Renal cortical epithelial cell (primary cell): ENCODE measurements around the gene GCNT4. TPM values are rescaled to one million over a fixed set of nuclear protein-coding genes. Genes with fewer than 3 reads are reported as not detected.
"Not testable (repeated sequence)": the region's sequence is repeated elsewhere in the genome, so short reads cannot be mapped to it uniquely, and the experiment has no call there.

Experiments
- DNase-seq: peaks from one replicate; pipeline ENCODE4 v3.0.0-alpha.2; 2011; ENCODE audit warnings: low read depth
- total RNA-seq: library from RNA; depleted of rRNA; stranded (reverse); fragments of >200 nt; gene quantifications from 2 replicates; pipeline ENCODE4 v1.2.3, GENCODE V29; 2014

The GCNT4 gene, protein sequence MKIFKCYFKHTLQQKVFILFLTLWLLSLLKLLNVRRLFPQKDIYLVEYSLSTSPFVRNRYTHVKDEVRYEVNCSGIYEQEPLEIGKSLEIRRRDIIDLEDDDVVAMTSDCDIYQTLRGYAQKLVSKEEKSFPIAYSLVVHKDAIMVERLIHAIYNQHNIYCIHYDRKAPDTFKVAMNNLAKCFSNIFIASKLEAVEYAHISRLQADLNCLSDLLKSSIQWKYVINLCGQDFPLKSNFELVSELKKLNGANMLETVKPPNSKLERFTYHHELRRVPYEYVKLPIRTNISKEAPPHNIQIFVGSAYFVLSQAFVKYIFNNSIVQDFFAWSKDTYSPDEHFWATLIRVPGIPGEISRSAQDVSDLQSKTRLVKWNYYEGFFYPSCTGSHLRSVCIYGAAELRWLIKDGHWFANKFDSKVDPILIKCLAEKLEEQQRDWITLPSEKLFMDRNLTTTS
- 5.5 and 11.6 TPM in 2 replicates for total RNA-seq

GRCh38 chr5:75052192-75053053 is at the start of gene GCNT4:
TSS of gene GCNT4 (minus strand) at chr5:75052558. CDS start at chr5:75030037, 22,521 bp downstream.
- no peak for DNase-seq

DNA sequence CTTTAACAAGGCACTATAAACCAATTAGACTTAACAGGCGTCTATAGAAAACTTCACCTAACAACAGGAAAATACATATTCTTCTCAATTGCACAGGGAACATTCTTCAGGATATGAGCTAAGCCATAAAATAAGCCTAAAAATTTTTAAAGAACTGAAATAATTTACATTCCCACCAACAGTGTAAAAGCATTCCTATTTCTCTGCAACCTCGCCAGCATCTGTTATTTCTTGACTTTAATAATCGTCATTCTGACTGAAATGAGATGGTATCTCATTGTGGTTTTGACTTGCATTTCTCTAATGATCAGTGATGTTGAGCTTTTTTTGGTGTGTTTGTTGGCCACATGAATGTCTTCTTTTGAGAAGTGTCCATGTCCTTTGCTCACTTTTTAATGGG is 43.6 kb upstream of the GCNT4 start:
- DNase-seq = not testable (repeated sequence)

- DNase-seq = peak; percentile 59
Measured at GRCh38 chr5:75091597-75091996, 39.2 kb upstream of the GCNT4 start.

GRCh38 chr5:75089662-75090061 is 37.3 kb upstream of the GCNT4 start:
- DNase-seq = no peak

DNA sequence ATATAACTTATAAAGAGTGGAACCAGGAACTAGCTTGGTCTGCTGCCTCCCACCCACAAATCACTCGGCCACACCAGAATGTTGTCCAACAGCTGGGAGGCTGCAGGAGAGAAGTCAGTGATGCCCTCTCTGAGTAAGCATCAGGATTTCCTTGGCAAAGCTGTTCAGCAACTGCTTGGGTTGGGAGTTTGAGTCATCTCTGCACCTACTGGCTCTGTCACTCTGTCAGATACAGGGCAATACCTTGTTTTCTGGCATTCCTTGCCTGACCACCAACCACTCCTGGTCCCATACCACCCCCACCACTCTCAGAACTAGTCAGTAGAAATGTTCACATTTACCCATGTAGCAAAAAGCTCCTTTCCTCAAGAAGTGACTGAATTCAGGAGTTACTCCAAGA is 36.8 kb upstream of the GCNT4 start:
- peak; percentile 78 for DNase-seq

GRCh38 chr5:75088648-75089047 is 36.3 kb upstream of the GCNT4 start:
- DNase-seq = no peak

DNA sequence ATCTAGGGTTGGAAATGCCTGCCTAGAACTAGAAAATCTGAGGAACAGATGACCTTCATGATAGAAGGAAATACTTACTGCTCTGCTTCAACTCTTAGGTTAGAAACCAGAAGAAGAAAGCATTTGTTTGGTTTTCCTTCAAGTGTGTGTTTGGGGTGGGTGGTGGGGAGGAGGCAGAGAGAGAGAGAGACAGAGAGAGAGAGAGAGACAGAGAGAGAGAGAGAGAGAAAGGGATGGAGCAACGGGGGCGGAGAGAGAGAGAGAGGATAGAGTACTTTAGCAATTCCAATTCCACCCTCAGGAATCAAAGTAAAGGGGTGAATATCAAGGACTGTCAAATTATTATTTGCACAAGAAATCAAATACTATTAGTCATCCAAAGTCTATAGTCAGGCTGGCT is 29.2 kb upstream of the GCNT4 start:
- no peak for DNase-seq

- DNase-seq = not testable (repeated sequence)
Measured at GRCh38 chr5:75079346-75079745, 27.0 kb upstream of the GCNT4 start.

DNA sequence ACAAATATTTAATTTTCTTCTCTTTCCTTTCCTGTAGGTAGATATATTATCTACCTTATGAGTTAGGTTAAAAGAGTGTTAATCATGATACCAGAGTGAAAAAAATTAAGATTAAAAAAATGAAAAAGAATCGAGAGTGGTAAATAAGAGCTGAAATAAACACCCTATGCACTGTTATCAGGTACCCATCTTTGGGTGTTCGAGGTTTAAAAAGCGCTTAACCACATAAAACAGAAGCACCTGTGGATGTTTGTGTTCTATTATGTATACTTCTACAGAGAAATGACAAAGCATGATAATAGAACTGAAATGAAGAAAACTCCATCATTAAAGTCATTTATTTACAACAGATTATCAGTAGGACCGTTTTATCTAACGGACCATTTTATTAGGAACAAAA is 25.7 kb upstream of the GCNT4 start:
- DNase-seq = no peak

- DNase-seq = no peak
Measured at GRCh38 chr5:75072061-75072460, 19.7 kb upstream of the GCNT4 start.

DNA sequence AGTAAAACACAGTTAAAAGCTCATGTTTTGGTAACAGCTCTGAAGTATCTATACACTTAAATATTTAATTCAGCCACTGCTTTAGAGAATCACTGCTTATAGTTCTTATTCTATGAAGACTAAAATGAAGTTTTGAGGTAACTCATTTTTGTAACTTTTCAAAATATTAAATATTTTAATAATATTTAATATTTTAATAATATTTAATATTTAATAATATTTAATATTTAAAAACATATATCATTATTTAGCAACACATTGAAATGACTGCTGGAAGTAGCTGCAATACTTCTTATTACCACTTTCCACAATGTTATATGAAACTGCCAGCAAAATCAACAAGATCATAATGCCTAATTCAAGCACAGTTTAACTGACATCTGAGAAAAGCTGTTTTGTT is 18.7 kb upstream of the GCNT4 start:
- DNase-seq = no peak

DNA sequence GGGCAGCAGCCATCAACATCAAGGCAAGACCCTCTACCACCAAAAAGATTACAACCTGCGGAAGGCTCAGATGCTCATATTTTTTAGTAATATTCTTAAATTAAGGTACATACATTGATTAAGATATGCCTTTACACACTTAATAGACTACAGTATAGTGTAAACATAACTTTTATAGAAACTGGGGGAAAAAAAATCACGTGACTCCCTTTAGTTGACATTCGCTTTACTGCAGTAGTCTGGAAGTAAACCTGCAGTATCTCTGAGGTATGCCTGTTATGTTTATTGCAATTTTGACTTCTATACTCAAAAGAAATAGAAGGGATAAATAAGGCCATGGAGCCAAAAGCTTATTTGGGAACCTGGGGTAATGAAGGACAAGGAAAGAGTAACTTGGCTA is 15.1 kb upstream of the GCNT4 start:
- no peak for DNase-seq

DNA sequence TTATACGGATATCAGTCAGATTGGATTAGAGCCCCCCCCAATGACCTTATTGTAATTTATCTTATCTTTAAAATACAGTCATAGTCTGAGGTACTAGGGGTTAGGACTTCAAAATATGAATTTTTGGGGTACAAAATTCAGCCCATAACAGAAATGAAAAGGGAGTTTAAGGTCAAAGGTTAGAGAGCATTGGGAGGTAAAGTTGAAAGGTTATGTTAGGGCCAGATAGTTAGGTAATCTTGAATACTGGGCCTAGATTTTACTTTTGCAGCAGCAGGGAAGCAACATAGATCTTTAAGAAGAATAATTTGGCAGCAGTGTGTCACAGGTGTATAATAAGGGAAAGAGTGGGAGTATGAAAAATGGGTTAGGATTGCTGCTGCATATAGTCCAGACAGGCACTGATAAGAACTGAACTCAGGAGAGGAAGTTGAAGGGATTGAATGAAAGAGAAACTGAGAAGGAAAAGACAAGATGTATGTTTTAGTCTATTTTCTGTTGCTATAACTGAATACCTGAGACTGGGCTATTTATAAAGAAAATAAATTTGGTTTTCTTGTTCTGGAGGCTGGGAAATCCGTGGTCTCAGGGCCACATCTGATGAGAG is 10.7 kb upstream of the GCNT4 start:
- DNase-seq = no peak

DNA sequence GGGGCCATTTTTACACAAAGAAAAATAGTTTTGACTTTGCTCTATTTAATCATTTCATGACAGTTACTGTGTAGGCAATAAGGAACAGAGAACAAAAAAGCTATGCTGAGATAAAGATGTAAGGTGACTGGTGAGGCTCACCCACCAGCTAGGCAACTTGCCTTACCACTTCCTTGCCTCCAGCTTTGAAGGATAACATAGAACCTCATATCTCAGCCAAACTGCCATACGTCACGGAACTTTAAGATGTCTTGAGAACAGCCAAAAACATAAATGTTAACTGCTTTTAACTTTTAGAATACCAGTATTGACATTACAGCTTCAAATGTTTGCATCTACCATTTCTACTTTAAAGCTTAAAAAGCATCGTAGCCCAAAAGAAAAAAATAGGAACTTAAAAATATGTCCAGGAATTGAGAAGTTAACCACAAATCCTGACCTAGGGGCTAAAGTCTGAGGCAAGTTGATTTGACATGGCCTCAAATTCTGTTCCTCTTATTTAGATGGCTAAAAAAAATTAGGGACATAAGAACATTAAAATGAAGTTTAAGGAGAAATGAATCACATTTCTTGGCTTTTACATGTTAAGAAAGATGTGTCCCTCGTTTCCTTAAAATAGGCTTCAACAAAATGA is 7.7 kb upstream of the GCNT4 start:
- no peak for DNase-seq

GRCh38 chr5:75058986-75059535 is 6.7 kb upstream of the GCNT4 start:
- peak; percentile 29 for DNase-seq

GRCh38 chr5:75057561-75057960 is 5.2 kb upstream of the GCNT4 start:
- no peak for DNase-seq

DNA sequence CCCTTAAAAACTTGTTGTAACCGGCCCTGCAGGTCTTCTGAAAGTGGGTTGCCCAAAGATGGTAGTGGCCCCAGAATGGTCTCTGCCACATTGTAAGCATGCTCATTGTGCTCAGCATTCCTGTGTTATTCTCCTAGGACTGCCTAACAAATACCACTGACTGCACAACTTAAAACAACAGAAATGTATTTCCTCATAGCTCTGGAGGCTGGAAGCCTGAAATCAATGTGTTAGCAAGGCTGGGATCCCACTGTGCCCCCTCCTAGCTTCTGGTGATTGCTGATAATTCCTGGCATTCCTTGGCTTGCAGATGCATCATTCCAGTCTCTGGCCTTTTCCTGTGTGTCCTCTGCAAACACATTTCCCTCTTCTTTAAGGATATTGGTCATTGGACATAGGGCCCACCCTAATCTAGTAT is 3.4 kb upstream of the GCNT4 start:
- peak; percentile 28 for DNase-seq

DNA sequence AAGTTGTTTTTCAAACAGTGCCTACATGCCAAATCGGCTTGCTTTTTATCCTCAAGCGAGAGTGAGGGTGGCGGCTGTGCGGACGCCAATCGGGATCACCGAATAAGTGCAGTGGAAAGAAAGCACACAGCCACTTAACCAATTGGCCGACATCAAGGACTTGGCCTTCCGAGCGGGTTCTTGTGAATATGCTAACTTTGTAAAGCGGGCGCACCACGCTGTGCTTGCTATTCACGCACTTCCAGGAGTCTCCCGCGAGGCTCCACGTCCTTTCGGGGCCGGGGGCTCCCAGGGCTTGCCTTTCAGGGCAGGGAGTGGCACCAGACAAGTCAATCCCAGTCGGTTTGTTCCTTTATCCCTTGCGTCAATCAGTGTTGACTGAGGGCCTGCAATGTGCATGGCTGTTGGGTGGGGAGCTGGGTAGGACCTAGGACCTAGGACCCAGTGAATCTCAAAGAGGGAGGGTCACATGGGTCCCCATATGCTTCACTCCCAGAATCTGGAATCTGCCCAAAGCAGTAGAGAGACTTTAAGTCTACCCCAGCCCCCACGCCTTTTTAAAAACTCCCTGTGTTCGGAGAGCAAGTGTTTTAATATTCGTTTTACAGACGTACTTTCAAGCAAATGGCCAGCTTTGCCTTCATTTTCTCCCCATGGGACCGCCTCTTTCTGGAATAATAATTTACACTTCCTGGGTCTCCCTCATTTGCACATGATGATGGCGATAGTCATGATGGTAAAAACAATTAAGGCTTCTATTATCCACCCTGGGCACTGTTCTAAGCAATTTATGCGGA is 2.0 kb upstream of the GCNT4 start:
- peak; percentile 35 for DNase-seq

DNA sequence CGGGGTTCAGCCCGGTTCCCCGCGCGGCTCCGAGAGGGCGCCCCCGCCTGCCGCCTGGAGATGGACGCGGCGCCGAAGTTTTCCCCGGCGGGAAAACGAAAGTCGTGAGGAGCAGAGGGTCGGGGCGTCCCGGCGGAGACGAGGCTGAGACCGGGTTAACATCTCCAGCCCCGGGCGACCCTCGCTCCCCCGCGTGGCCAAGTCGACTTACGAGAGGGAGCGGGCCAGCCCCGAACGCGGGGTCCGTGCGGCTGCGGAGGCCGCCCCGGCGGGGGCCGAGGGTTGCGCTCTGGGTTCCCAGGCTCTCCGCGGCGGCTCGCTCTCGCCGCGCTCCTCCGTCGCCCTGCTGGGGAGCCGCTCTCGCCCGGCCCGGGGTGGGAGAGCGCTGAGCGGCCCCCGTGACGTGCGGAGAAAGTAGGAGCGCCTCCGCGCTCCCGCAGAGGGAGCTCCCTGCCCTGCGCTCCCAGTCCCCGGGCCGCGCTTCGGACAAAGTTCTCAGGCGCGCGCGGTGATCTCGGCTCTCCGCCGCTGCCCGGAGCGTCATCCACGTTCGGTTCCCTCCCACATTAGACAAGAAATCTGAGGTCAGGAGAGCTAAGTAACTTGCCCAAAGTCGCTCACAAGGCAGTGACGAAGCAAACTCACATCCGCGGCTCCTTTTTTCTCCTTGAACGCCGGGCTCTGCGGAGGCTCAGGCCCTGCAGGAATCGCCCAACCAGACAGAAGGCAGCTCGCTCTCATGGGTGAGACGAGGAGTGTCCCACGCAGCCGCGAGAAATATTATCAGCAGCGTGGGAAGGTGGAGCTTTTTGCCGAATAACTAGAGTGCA is 1.2 kb upstream of the GCNT4 start:
- DNase-seq = peak; percentile 66

- no peak for DNase-seq
Measured at GRCh38 chr5:75053054-75053303, 621 bp upstream of the GCNT4 start.
